PC-3 (cell line): ENCODE data around the gene SOAT1. TPM values are rescaled to one million over a fixed set of nuclear protein-coding genes. Genes with fewer than 3 reads are reported as not detected.
A peak's percentile ranks its signal among the peaks of the same experiment; 100 is the strongest.

Experiments
- ATAC-seq: fragments of 200-7000 bp; cut with Tn5 transposase; 2 replicates; pipeline ENCODE4 v1.9.1; 2020; ENCODE audit warnings: mild to moderate bottlenecking, moderate library complexity
- BruUV-seq: library from RNA; stranded (reverse); fragments of 400-500 nt; replicated peaks from 2 replicates; lab custom pipeline; 2021; lab: Mats Ljungman, UMichigan
- CTCF ChIA-PET: fragments of 300-600 bp; sonication (Branson Sonifier 250); formaldehyde crosslinking; loops from one replicate; lab custom pipeline; 2022; ENCODE audit warnings: antibody characterized with exemption; lab: Charles Lee
- POLR2A ChIA-PET: fragments of 300-600 bp; sonication (Branson Sonifier 250); formaldehyde crosslinking; loops from one replicate; lab custom pipeline; 2022; ENCODE audit warnings: antibody characterized with exemption; ENCODE audit not compliant: unreplicated experiment; lab: Charles Lee
- DNase-seq: peaks from one replicate; pipeline ENCODE4 v3.0.0-alpha.2; 2015
- H2AFZ ChIP-seq: fragments of 300-600 bp; sonication (generic); 2 replicates; pipeline ENCODE4 v1.6.0; 2016; ENCODE audit warnings: antibody characterized with exemption, low read length
- H3F3A ChIP-seq: fragments of 300-600 bp; sonication (generic); one replicate; pipeline ENCODE4 v1.6.0; 2017; ENCODE audit warnings: antibody characterized with exemption, low read length, control low read depth, mild to moderate bottlenecking; ENCODE audit not compliant: unreplicated experiment
- H3K27ac ChIP-seq: fragments of 300-600 bp; sonication (generic); 2 replicates; pipeline ENCODE4 v1.5.1; 2016; ENCODE audit warnings: mild to moderate bottlenecking, low read length
- H3K27me3 ChIP-seq: fragments of 300-600 bp; sonication (generic); 2 replicates; pipeline ENCODE4 v1.6.1; 2016; ENCODE audit warnings: low read length, mixed read lengths
- H3K36me3 ChIP-seq: fragments of 300-600 bp; sonication (generic); 2 replicates; pipeline ENCODE4 v1.6.1; 2016; ENCODE audit warnings: low read depth, mixed run types, low read length, mixed read lengths
- H3K4me1 ChIP-seq: fragments of 300-600 bp; sonication (generic); 2 replicates; pipeline ENCODE4 v1.5.1; 2016; ENCODE audit warnings: low read length; ENCODE audit not compliant: insufficient read depth
- H3K4me2 ChIP-seq: fragments of 300-600 bp; sonication (generic); 2 replicates; pipeline ENCODE4 v1.6.0; 2016; ENCODE audit warnings: low read length
- H3K4me3 ChIP-seq: fragments of 300-600 bp; sonication (generic); 2 replicates; pipeline ENCODE4 v1.5.1; 2016; ENCODE audit warnings: mild to moderate bottlenecking, low read length, mixed read lengths
- H3K79me2 ChIP-seq: fragments of 300-600 bp; sonication (generic); 2 replicates; pipeline ENCODE4 v1.6.1; 2017; ENCODE audit warnings: low read length, mixed read lengths
- H3K9ac ChIP-seq: fragments of 300-600 bp; sonication (generic); 2 replicates; pipeline ENCODE4 v1.6.0; 2016; ENCODE audit warnings: mild to moderate bottlenecking, low read length
- H3K9me2 ChIP-seq: fragments of 300-600 bp; sonication (generic); replicated peaks from 2 replicates; pipeline ENCODE4 v1.6.1; 2016; ENCODE audit warnings: mixed run types, low read length, mixed read lengths
- H3K9me3 ChIP-seq: fragments of 300-600 bp; sonication (generic); 2 replicates; pipeline ENCODE4 v1.6.1; 2016; ENCODE audit warnings: low read length, mixed read lengths
- H4K20me1 ChIP-seq: fragments of 300-600 bp; sonication (generic); 2 replicates; pipeline ENCODE4 v1.6.1; 2016; ENCODE audit warnings: low read length, mixed read lengths
- CTCF ChIP-seq: fragments of 300-600 bp; sonication (generic); conservative IDR thresholded peaks from 2 replicates; pipeline ENCODE4 v1.5.1; 2017; ENCODE audit warnings: antibody characterized with exemption, low read depth, mild to moderate bottlenecking, low read length
- EZH2 ChIP-seq: fragments of 300-600 bp; sonication (generic); IDR thresholded peaks from one replicate; pipeline ENCODE4 v1.6.1; 2017; ENCODE audit warnings: antibody characterized with exemption, mild to moderate bottlenecking, low read length; ENCODE audit not compliant: unreplicated experiment
- EZH2phosphoT487 ChIP-seq: fragments of 300-600 bp; sonication (generic); IDR thresholded peaks from 2 replicates; pipeline ENCODE4 v1.6.1; 2018; ENCODE audit warnings: mild to moderate bottlenecking, antibody characterized with exemption, low read length, borderline replicate concordance
- intact Hi-C: fragments of 100-400 bp; cut with micrococcal nuclease; formaldehyde crosslinking; loops from 2 replicates; pipeline ENCODE4 v1.9.0; 2023
- total RNA-seq: library from RNA; depleted of rRNA; stranded (reverse); fragments of >200 nt; gene quantifications from 2 replicates; pipeline ENCODE4 v1.2.3, GENCODE V29; 2014

Gene SOAT1
- total RNA-seq, 1 experiment from 2014 or later, result 10.5 TPM

GRCh38 chr1:179310721-179311120 is 17.1 kb downstream of the SOAT1 start:
- Histone ChIP-seq H3K4me3 (no peak overlapping the region; the same call in 1 of the 2 replicates), H3K4me2 (peak overlapping the region; percentile 22)
- BruUV-seq, result no TSS peak

DNA sequence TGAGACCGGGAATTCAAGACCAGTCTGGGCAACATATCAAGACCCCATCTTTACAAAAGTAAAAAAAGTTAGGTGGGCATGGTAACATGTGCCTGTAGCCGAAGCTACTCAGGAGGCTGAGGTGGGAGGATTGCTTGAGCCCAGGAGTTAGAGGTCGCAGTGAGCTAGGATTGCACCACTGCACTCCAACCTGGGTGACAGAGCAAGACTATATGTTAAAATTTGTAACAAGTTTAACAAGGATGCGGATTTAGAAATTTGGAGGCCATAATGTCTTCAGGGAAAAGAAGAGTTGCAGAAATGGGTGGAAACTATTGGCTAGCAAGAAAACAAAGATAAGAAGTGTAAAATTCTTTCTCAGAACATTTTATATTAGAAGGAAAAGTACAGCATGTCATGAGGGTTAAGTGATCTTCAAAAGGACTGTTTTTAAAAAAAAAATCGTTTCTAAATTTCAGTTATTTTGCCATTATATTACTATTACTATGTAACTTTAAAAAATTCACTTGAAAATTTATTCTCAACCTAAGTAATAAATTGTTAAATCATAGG is 17.6 kb downstream of the SOAT1 start:
- Histone ChIP-seq H2AFZ (no peak overlapping the region), H3F3A (peaks cover 4% of the 10 kb centered on the region), H3K4me1 (peaks cover 12% of the 10 kb centered on the region), H3K36me3 (no peaks in the 10 kb centered on the region; the same call in 1 of the 2 replicates), H4K20me1 (no peaks in the 10 kb centered on the region), H3K4me3 (no peak overlapping the region), H3K9ac (no peak overlapping the region), H3K79me2 (peaks cover 13% of the 10 kb centered on the region; the same call in 1 of the 2 replicates), H3K4me2 (no peak overlapping the region), H3K9me2 (no peaks in the 10 kb centered on the region), H3K9me3 (no peaks in the 10 kb centered on the region), H3K27me3 (no peaks in the 10 kb centered on the region), H3K27ac (peak overlapping the region; percentile 60)
- TF ChIP-seq EZH2phosphoT487, result no peak
- TF ChIP-seq CTCF, result no peak
- TF ChIP-seq EZH2, result no peak
- intact Hi-C loops, result no loop called here
- ATAC-seq (no peak), DNase-seq (no peak)
- no TSS peak for BruUV-seq
- CTCF ChIA-PET, result no interaction called here
- POLR2A ChIA-PET, result no interaction called here

More at GRCh38 chr1:179310721-179311120, 17.1 kb downstream of the SOAT1 start:
- H3K4me1 ChIP-seq, result peaks cover 12% of the 10 kb centered on the region
- DNase-seq, result peak; percentile 74
- peaks cover 4% of the 10 kb centered on the region for H3F3A ChIP-seq
- no peak for TF ChIP-seq EZH2phosphoT487
- TF ChIP-seq EZH2, result no peak
- no peak for TF ChIP-seq CTCF
- H3K27ac ChIP-seq, result peak overlapping the region; percentile 60
- no peak overlapping the region for H3K9ac ChIP-seq
- no peaks in the 10 kb centered on the region; the same call in 1 of the 2 replicates for H3K36me3 ChIP-seq
- ChIA-PET POLR2A (interaction anchor here (0.7 kb wide), 2 partner anchors 19 to 403 kb away, joined by 4 to 6 read pairs; no protein-coding TSS in a partner anchor), CTCF (no interaction called here)
- intact Hi-C loops, result no loop called here
- H3K9me3 ChIP-seq, result no peaks in the 10 kb centered on the region
- H2AFZ ChIP-seq, result no peak overlapping the region
- peaks cover 13% of the 10 kb centered on the region; the same call in 1 of the 2 replicates for H3K79me2 ChIP-seq
- H4K20me1 ChIP-seq, result no peaks in the 10 kb centered on the region
- no peaks in the 10 kb centered on the region for H3K27me3 ChIP-seq
- ATAC-seq, result peak; percentile 96
- no peaks in the 10 kb centered on the region for H3K9me2 ChIP-seq

- DNase-seq, result no peak
- TF ChIP-seq EZH2, result no peak
- no peak for TF ChIP-seq EZH2phosphoT487
- TF ChIP-seq CTCF, result no peak
Measured at GRCh38 chr1:179313004-179313403, 19.4 kb downstream of the SOAT1 start.

More at GRCh38 chr1:179313004-179313403, 19.4 kb downstream of the SOAT1 start:
- Histone ChIP-seq H3K4me1 (peaks cover 12% of the 10 kb centered on the region), H3K36me3 (no peaks in the 10 kb centered on the region; the same call in 1 of the 2 replicates), H3K27me3 (no peaks in the 10 kb centered on the region), H4K20me1 (no peaks in the 10 kb centered on the region), H3K9ac (no peak overlapping the region), H3K79me2 (peaks cover 13% of the 10 kb centered on the region; the same call in 1 of the 2 replicates), H2AFZ (no peak overlapping the region), H3F3A (peaks cover 4% of the 10 kb centered on the region), H3K9me3 (no peaks in the 10 kb centered on the region), H3K9me2 (no peaks in the 10 kb centered on the region), H3K4me3 (no peak overlapping the region), H3K4me2 (no peak overlapping the region), H3K27ac (no peak overlapping the region)
- intact Hi-C loops, result no loop called here
- CTCF ChIA-PET, result no interaction called here
- POLR2A ChIA-PET, result no interaction called here
- no TSS peak for BruUV-seq
- no peak for ATAC-seq
